SKM-1 treated with dmso at 0.1 percent for 144 hours (cell line): ENCODE results near the gene AGGF1.
"Not testable (repeated sequence)": the region's sequence is repeated elsewhere in the genome, so short reads cannot be mapped to it uniquely, and the experiment has no call there.

ENCODE experiments used
- DNase-seq: peaks from one replicate; lab custom pipeline; 2025; ENCODE audit not compliant: unreplicated experiment; lab: John Stamatoyannopoulos, UW

AGGF1 gene

DNA sequence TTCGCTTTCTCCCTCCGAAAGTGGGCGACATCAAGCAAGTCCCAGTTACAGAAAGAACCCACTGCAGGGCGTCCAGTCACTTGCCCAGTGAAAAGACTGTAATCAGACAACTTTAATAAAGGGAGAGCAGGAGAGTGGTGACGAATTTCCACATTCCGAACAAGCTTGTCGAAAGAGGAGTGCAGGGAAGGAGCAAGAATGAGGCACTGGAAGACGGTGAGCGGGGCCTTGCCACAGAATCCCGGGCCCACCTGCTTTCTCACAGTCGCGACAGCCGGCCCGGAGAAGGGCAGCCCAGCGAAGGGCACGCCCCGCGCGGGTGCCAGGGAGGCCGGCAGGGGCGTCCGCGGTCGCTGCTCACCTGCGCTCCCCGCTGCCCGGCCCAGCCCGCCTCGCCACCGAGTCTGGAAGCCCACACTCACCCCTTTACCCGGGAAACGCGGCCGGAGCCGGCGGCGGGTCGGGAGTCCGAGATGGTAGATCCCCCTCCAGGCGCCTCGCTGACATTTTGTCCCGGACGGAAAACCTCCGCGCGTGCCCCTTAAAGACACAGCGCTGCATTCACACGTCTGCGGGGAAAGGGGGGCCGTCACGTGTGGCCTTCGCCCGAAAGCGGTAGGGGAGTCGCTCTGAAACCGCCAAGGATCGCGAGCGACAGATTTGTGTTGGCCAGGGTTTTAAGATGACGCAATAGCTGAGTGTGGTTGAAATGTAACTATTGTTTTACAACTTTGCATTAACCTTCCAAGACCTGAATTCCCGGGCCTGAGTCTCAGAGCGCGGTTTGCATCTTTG is 56.7 kb downstream of the AGGF1 start, which contains the start of gene ZBED3:
TSS of gene ZBED3 (minus strand) at position 597 of the 795 bp plus-strand sequence. CDS start 9,407 bp downstream, outside the sequence.
- DNase-seq, result peak; percentile 59

DNA sequence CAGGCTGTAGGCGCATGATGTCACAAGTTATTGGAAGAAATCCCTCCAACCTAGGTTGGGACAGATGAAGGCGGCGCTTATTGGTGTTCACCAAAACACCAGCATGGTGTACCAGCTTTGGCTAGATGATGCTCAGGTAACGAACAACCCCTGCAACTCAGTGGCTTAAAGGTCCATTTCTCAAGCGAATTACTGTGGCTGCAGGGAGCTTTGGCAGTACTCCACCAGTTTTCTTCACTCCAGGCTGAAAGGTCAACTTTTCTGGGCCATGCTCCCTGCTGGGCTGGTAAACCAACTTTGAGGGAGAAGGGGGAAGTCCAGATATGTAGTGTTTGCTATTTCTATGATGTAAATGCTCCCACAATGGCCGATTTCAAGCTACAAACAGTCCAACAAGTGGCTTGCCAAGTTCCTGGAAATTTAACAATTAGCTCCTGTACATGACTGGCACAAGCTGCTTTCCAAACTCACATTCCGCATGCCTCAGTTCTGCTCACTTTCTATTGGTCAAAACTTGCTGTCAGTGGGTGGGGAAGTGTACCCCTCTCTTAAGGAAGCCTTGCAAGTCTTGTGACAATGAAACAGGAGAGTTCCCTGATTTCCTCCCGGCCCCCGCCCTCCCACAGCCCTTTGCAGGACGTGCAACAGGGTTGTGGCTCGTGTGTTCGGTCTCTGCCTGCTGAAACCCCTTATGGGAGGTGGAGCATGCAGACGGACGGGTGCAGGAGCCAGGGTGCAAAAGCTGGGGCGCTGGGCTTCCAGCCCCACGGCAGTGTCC is 57.5 kb downstream of the AGGF1 start:
- DNase-seq, result no peak

DNA sequence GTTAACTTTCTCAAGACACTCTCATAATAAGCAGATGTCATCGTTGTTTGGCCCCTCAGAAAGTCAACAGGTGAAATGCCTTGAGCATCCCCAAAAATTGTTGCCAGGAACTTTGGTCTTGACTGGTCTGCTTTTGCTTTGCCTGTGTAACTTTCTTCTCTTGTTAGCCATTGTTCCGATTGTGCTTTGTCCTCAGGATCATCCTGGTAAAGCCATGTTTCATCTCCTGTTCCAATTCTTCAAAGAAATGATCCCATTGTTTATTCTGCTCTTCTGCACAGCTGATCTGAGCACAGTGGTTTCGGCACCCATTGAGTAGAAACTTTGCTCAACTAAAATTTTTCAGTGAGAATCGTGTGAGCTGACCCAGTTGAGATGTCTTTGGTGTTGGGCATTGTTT is 65.0 kb downstream of the AGGF1 start:
- DNase-seq, result no peak

DNA sequence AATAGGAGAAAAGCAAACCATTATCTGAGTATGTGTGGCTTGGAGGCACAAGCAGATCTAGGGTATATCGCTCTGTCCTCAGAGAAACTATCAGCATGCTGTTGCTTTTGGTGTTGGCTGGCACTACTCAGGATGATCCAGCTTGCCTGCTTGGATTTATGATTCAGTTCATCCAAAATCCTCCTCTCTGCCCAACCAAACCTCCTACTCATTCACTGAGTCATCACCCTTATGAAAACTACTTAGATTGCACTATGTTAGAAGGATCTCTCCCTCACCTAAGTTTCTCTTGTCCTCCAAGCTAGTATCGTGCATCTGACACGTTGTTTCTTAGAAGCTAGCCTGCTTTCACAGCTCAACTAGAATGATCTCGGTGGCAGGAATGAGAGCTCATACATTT is 71.1 kb downstream of the AGGF1 start:
- no peak for DNase-seq

DNA sequence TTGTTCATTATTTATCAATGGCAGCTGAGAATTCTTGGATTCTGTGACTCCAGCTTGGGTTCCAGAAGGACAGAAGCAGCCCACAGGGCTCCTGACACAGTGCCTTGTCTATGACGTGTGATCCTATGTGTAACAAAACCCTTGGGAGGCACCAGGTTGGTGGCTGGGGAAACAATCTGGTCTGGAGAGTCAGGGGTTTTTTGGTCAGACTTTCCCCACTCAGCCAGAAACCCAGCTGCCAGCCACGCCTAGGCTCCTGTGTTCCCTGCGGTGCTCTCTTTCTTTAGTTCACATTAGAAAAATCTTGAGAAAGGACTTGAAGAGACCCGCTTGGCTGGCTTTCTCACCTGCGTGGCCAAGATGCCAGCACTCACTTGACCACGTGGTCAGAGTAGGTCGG is 72.3 kb downstream of the AGGF1 start:
- DNase-seq, result no peak

DNA sequence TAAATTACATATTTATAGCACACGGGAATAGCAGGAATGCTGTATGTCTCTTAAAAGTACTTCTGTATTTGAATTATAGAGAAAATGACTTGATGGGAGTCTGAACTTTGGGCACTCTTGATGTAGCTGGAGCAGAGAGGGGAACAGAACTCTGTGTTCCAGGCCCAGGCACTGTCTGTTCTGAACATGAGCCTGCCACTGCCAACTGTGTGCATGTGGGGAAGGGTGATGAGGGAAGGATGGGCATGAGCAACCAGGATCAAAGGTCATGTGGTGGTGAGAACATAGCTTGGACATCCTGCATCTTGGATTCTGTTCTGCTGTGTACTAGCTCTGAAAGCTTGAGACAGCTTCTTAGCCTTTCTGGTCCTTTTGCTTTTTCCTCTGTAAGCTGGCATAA is 73.3 kb downstream of the AGGF1 start:
- no peak for DNase-seq

DNA sequence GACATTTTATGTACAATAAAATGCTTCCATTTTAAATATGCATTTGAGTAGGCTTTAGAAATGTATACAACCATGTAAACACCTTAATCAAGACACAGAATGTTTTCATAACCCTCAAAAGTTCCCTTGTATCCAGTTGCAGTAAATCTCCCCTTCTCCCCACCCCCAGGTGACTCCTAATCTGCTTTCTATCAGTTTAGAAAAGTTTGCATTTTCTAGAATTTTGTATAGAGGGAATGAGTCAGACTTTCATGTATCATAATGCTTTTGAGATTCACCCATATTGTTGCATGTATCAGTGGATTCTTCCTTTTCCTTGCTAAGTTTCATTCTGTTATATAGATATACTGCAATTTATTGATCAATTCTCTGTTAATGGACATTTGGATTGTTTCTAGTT is 74.6 kb downstream of the AGGF1 start:
- no peak for DNase-seq

DNA sequence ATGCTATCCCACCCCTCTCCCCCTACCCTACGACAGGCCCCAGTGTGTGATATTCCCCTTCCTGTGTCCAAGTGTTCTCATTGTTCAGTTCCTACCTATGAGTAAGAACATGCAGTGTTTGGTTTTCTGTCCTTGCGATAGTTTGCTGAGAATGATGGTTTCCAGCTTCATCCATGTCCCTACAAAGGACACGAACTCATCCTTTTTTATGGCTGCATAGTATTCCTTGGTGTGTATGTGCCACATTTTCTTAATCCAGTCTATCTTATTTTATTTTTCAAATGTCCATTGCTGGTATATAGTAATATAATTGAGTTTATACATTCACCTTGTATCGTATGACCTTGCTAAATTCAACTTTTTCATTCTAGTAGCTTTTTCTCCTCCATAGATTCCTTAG is 76.8 kb downstream of the AGGF1 start:
- DNase-seq, result not testable (repeated sequence)
